Measurements from ENCODE around the gene DOK3. TPM values are rescaled to one million over a fixed set of nuclear protein-coding genes. Genes with fewer than 3 reads are reported as not detected.

The DOK3 gene
- polyA plus RNA-seq, 4 donors = 3.9 to 7.1 (median 4.3) TPM

DNA sequence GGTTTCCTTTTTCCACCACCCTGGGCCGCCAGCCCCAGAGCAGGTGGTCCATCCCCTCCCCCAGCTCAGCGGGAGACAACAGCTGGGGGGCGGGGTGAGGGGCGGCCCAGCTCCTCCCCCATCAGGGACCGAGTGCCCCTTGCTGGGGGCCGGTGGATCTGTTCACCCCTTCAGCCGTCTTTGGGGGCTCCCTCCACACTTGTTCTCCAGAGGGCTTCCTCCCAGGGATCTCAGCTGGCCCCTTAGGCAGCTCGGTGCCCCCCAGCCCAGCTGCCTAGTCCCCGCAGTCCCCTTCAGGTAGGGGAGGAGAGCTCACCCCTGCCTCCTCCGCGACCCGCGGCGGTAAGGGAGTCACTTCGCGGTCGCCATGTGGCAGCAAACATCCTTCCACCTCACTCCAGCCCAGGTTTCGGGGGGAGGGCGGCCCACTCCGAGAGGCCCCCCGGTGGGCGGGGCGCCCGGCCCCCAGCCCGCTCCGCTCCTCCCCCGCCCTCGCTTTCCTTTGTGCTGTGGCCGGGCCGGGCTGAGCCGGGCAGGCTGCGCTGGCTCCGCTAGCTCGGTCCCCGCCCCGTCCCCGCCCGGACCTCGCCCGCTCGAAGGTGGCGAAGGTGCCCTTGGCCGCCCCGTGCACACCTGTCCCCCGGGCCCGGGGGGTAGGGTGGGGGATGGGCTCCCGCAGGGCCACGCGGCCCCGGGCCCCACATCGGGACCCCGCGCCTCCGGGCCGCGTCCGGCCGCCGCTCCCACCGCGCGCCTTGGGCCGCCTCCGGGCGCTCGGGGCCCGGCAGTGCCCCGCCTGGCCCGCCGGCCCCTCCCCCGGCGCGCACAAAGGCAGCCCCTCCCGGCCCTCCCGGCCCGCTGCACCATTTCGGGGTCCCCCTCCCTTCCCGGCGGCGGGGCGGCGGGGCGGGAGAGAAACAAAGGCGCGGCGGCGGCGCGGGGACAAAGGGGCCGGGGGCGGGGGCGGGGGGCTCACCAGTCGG, 36.9 kb downstream of the DOK3 start:
- no peak for DNase-seq (ENCODE audit: low read depth in 4 of 4, low spot score in 3 of 4)

DNA sequence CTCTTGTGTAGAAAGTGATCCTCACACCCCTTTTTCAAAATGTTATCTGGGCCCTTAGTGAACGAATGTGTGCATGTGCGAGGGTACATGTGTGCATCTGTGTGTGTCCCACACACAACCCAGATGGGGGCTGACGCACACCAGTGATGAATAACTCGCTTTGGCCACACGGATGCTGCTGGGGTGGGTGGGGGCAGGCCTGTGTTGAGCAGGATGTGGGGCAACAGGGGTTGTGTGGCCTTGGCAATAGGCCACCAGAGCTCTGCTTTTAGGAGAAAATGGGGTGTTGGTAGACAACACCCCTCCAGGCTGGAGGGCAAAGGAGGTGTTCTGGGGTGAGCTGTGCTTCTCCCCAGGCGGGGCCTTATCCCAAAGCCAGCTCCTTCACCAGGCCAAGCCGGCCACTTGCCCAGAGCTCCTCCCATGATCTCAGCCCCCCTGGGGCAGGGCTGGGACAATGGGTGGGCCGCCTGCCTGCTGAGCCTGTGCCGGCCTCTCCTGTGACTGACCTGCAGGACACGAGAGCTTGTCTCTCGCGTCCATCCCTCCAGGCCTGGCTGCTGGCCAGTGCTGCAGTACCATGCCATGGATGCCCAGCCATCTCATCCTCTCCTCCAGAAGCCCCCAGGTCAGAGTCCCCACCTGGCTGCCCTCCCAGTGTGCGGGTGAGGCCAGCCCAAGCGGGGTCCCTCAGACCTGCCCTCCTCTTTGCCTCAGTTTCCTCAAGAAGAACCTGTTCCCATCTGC, 37.8 kb downstream of the DOK3 start:
- DNase-seq (ENCODE audit: low read depth in 4 of 4, low spot score in 3 of 4) = no peak

DNA sequence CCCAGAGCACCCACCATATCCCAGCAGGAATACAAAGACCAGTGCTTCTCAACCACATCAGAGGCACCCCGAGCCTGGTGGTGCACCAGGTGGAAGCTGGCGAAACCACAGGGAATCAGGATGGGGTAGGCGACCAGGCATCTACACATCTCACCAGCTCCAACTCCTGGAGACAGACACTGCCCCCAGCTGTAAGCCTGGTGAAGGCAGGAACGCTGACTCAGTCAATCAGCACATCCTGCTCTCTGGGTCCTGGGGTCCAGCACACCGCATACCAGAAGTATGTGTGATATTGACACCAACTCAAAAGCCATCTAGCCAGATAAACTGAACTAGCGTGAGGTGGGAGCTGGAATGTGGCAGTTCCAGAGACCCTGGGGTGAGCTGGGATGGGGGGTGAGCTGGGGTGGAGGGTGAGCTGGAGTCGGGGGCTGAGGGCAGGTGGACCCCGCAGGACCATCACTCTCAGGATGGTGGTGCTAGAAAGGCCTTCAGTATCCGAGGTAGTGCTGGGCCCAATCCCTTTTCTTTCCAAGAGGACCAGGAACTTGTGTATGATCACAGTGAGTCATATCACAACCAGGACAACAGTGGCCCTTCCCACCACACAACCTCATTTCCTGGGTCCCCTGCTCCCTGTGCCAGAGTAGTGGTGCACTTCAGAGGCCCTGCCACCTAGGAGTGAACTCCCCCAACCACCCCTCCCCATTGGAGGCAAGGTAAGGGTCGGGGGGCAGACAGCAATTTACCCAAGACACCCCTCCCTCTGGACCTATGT, 38.7 kb downstream of the DOK3 start:
- no peak for DNase-seq (ENCODE audit: low read depth in 4 of 4, low spot score in 3 of 4)

DNA sequence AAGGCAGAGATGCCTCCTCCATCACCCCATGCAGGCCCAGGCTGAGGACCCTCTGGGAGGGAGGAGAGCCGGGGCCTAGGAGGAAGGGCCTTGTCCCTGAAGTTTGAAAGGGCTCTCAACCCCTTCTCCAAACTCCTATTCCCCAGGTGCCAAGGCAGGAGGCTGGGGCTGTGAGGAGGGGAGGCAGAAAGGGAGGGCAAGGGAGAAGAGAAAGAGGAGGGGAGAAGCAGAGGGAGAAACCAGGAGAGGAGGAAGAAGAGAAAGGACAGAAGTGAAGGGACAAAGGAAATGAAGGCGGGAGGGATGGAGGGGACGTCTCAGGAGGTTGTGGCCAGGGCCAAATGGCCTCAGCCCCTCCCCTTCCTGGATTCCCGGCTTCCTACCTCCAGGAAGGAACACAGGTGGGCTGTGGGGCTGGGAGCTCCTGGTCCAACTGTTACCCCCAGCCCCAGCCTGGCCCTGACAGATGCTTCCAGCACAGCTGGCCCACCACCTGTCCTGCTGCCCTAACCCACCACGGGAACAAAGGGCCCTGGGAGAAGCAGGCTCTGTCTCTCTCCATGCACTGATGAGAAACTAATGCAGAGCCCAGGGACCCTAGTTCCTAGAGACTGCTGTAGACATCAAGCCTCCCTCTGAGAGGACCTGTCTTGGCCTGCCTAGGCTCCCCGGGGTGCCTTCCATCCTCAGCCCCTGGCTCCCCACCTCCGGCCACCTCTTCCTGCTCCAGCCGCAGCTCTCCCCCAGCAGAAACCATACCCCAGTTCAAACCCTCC, 39.7 kb downstream of the DOK3 start:
- no peak for DNase-seq (ENCODE audit: low read depth in 4 of 4, low spot score in 3 of 4)

DNA sequence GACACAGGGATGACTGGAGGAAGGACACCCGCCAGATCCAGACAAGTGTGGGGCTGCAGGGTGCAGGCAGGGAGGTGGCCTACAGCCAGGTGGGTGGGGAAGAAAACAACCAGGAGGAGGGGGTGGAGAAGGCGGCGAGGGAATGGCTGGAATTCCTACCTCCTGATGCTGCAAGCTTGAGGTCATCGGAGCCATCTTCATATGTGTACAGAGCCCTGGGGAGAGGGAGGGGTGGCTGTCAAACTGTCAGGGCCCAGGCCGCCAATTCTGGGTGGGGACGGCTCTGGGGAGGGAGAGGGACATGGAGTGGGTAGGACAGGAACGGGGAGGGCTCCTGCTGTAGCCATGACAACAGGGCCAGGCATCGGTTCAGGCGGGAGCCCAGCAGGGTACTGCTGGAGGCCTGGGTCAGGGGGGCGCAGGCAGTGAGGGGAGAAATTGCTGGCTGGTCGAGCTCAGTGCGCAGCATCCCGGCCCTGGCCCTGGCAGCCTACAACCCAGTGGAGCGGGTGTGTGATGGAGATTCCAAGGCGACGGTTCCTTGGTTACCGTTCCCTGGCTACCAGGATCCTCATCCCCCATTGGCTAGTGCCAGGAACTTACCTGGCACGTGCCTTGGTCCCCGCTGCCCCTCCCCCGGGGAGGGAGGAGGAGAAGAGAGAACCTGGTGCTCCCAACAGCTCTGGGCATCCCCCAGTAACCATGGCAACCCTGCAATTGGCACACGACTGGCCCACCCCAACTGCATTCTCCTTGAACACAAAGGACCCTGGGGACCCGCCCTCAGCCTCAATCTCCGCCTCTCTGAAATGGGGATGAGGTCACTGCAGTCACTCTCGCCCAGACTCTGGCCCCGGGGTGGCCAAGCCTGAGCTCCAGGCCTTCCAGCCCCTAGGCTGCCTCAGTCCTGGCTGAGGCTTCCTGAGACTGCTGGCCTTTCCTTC, 40.7 kb downstream of the DOK3 start:
- no peak for DNase-seq (ENCODE audit: low read depth in 4 of 4, low spot score in 3 of 4)

DNA sequence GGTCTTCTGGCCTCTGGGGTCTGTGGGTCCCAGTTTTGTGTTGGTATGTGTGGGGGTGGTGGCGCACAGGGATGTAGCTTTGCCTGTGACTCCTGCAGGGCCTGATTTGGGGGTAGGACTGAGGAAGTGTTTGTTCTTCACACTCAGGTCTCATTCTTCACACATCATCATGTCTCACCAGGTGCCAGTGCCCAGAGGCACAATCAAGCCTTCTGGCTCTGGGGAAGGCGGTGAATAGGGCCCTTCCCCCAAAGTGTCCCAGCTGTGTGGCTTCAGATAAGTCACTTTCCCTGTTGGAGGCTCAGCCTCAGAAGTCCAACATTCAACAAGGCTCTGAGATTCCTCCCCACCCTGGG, 41.3 kb downstream of the DOK3 start:
- no peak for DNase-seq (ENCODE audit: low read depth in 4 of 4, low spot score in 3 of 4)

GRCh38 chr5:177467436-177467835, 42.2 kb downstream of the DOK3 start:
- no peak for DNase-seq (ENCODE audit: low read depth in 4 of 4, low spot score in 3 of 4)

DNA sequence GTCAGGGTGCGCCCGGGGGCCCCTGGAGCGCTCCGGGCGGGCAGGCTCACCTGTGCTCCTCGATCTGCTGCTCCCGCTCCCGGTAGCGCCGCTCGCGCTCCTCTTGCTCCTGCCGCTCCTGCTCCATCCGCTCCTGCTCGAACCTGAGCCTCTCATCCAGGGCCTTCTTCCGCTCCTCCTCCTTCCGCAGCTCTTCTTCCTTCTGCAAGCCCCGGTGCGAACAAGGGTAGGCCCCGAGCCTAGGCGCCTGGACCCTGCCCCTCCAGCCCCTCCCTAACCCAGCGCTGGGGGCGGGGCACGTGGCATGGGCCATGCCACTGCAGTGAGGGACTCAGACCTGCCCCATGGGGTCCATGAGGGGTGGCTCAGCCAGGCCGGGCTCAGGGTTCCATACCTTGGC, 42.8 kb downstream of the DOK3 start:
- DNase-seq (ENCODE audit: low read depth in 4 of 4, low spot score in 3 of 4) = no peak

- no peak for DNase-seq (ENCODE audit: low read depth in 4 of 4, low spot score in 3 of 4)
These were observed 44.6 kb downstream of the DOK3 start for GRCh38 chr5:177465044-177465443.

DNA sequence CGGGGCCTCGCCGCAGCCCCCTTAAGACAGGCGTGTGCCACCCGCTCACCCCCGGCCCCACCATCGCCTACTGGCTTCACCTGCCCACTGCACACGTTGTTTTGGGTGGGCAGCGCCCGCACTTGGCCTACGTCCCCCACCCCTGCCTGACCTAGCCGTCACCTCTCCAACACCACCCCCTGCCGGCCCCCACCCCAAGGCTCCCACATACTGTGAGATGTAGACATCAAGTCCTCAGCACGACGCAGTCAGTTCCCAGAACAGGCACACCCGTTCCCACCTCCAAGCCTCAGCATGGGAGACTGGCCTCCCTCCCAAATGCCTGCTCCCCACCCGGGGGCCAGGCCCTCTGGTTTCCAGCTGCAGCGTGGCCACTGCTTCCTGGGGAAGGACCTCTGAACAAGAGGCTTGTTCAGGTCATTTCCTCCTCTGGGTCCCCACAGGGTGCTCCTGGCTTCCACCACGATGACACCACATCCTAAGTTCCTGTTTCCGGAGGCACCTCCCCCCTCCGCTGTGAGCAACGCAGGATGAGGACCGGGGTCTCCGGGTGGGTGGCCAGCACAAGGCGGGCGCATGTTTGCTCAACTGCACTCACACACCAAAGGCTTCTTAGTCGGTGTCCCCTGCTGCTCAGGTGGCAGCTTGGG, 47.5 kb downstream of the DOK3 start:
- DNase-seq (ENCODE audit: low read depth in 4 of 4, low spot score in 3 of 4) = no peak

- DNase-seq (ENCODE audit: low read depth in 4 of 4, low spot score in 3 of 4) = no peak
These were observed 49.6 kb downstream of the DOK3 start for GRCh38 chr5:177459819-177460628.

DNA sequence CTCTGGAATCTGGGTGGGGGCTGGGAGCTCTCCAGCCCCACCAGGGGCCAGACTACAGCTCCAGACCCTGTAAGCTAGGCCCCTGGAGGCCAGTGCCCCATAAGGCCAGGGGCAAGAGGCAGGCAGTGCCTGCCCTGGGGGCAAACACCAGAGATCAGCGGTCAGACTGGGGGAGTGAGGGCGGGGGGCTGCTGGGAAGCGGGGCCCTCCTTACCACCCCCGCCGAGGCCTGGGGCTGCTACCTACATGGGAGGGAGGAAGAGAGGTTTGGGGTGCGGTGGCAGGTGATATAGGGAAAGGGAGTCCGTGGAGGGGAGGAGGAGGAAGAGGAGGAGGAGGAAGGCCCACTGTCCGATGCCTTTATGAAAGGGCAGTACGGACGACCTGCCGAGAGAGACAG, 50.3 kb downstream of the DOK3 start:
- DNase-seq (ENCODE audit: low read depth in 4 of 4, low spot score in 3 of 4) = no peak

DNA sequence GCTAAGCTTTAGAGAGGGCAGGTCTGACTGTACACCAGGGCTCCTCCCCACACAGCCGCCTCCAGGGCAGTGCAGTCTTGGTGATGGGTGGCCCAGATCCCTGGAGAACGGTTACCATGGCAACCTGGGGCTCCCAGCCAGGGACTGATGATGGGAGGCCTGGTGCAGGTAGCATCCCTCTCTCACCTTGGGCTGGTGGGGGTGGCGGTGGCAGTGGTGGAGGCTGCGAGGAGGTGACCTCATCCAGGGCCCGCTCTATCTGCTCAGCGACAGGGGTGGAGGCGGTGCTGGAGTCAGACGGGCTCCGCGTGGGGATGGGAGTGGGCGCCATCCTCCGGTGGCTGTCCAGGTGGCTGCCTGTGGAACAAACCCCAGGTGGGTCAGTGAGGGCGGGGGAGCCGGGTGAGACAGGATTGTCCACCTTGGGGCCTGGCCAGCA, 50.7 kb downstream of the DOK3 start:
- no peak for DNase-seq (ENCODE audit: low read depth in 4 of 4, low spot score in 3 of 4)

DNA sequence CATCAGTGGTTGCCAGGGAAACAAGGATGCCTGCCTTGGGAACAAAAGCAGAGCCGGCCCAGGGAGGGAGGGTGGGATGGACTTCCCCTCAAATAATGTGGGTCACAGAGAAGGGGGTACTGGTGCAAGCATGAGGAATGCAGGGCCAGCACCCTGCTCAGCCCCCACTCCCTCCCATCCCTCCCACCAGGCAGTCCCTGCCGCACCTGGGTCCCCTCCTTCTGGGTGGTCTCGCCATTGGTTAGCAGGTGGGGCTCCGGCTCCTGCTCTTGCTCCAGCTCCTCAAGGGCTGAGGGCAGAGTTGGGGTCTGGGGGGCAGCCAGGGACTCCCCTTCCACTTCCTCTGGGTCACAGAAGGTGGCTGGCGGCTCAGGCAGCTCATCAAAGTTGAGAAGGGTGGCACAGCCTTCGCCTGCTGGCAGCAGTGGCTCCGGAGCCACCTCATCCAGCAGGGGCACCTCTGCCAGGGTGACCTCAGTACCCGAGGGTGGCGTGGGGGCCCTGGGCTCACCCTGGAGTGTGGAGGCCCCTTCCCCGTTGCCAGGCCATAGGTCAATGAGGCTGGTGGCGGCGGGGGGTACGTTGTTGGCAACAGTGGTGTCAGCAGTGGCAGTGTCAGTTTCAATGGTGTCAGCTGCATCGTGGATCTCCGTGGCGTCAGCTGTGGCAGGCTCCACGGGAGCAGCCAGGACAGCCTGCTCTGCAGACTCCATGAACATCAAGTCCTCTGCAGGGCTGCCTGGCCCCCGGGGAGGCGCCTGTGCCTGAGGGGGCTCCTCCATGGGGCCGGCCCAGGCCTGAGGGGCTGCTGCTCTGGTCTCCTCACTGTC, 51.6 kb downstream of the DOK3 start:
- DNase-seq (ENCODE audit: low read depth in 4 of 4, low spot score in 3 of 4) = no peak

DNA sequence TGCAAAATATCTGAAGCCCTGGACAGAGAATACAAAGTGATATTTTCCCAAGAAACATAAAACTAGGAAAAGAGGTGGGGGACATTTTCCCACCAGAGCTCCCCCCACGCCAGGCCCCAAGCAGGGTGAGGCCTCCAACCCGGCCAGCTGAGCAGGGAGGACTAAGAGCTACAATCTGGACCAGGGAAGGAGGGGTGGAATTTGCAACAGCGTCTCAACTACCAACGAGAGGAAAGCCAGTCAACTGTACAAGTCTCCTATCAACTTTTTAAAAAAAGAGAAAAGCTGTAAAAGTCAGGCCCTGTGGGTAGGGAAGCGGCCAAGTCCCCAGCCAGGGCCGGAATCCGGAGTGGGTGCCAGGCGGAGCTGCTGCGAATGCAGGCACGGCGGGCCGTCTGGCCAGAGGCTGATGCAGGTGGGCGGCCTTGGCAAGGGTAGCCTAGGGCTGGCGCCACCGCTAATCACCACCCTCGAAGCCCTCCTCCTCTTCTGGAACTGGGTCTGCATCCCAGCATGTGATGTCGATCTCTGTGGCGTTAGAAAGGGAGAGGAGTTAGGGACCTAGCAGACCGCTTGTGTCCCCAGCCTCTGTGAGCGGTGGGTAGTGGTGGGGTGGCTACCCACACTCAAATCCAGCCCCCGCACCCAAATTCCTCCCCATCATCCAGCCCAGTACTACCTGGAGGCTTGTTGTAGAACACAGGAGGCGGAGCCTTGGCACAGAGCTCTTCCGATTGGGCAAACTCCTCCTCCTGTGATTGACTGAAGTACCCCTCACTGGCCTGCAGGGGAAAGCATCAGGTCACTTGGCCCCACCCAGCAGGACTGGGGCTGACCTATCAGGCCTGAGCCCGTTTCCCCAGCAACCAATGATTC, 52.4 kb downstream of the DOK3 start:
- peak in 3 of 4 donors; percentile 71 to 91 (median 80) for DNase-seq (ENCODE audit: low read depth in 4 of 4, low spot score in 3 of 4)

DNA sequence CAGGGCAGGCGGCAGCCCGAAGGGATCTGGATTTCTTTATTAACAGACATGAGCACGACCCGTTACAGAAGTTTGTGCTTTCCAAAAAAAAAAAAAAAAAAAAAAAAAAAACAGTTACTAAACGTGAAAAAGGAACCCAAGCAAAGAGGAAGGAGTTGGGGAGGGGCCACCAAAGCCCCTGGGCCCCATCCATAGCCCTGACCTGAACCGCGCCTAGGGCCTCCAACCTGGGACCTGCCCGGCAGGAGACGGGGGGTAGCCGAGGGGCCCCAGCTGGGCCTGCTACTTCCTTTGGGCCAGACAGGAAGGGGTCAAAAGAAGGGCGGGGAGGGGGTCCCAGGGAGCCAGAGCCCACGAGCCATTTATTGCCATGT, 53.0 kb downstream of the DOK3 start:
- no peak for DNase-seq (ENCODE audit: low read depth in 4 of 4, low spot score in 3 of 4)

All from left renal pelvis (tissue), 4 donors.